ENCODE results near the gene SEMA3F.

The SEMA3F gene

GRCh38 chr3:50155891-50156290 is 767 bp downstream of the SEMA3F start:
- no peak for DNase-seq (ENCODE audit: low read depth)

- no peak for DNase-seq (ENCODE audit: low read depth)
Measured at GRCh38 chr3:50156549-50157493, 1.7 kb downstream of the SEMA3F start.

GRCh38 chr3:50157827-50158529 is 2.9 kb downstream of the SEMA3F start:
- DNase-seq (ENCODE audit: low read depth): no peak

GRCh38 chr3:50158530-50159146 is 3.5 kb downstream of the SEMA3F start:
- DNase-seq (ENCODE audit: low read depth): no peak

GRCh38 chr3:50160561-50160983 is 5.4 kb downstream of the SEMA3F start:
- DNase-seq (ENCODE audit: low read depth): no peak

GRCh38 chr3:50161320-50161719 is 6.2 kb downstream of the SEMA3F start:
- DNase-seq (ENCODE audit: low read depth): no peak

GRCh38 chr3:50162034-50162883 is 7.1 kb downstream of the SEMA3F start:
- DNase-seq (ENCODE audit: low read depth): no peak

- peak; percentile 90 for DNase-seq (ENCODE audit: low read depth)
Measured at GRCh38 chr3:50163572-50164455, 8.7 kb downstream of the SEMA3F start.

- DNase-seq (ENCODE audit: low read depth): no peak
Measured at GRCh38 chr3:50164481-50164880, 9.4 kb downstream of the SEMA3F start.

GRCh38 chr3:50164984-50165909 is 10.1 kb downstream of the SEMA3F start:
- DNase-seq (ENCODE audit: low read depth): peak; percentile 58

GRCh38 chr3:50165910-50166538 is 10.9 kb downstream of the SEMA3F start:
- DNase-seq (ENCODE audit: low read depth): no peak

- DNase-seq (ENCODE audit: low read depth): no peak
Measured at GRCh38 chr3:50166620-50167019, 11.5 kb downstream of the SEMA3F start.

GRCh38 chr3:50167069-50167840 is 12.1 kb downstream of the SEMA3F start:
- no peak for DNase-seq (ENCODE audit: low read depth)

GRCh38 chr3:50167841-50168209 is 12.7 kb downstream of the SEMA3F start:
- no peak for DNase-seq (ENCODE audit: low read depth)

- no peak for DNase-seq (ENCODE audit: low read depth)
Measured at GRCh38 chr3:50168388-50168787, 13.3 kb downstream of the SEMA3F start.

- no peak for DNase-seq (ENCODE audit: low read depth)
Measured at GRCh38 chr3:50168791-50169190, 13.7 kb downstream of the SEMA3F start.

- DNase-seq (ENCODE audit: low read depth): no peak
Measured at GRCh38 chr3:50169232-50169832, 14.2 kb downstream of the SEMA3F start.

- DNase-seq (ENCODE audit: low read depth): no peak
Measured at GRCh38 chr3:50169858-50170257, 14.7 kb downstream of the SEMA3F start.
